SK-N-SH (cell line): ENCODE measurements around the gene BBIP1. TPM values are rescaled to one million over a fixed set of nuclear protein-coding genes. Genes with fewer than 3 reads are reported as not detected.

Experiments used
- CTCF ChIA-PET: fragments of 300-600, 350-600 bp; formaldehyde crosslinking; extraction: SDS; loops from one replicate; lab custom pipeline; 2021; lab: Yijun Ruan, JAX
- POLR2A ChIA-PET: fragments of 350-600 bp; sonication (Branson Sonifier 250); formaldehyde crosslinking; extraction: SDS; loops from one replicate; lab custom pipeline; 2020; ENCODE audit warnings: antibody characterized with exemption, inconsistent platforms; lab: Yijun Ruan, JAX
- DNase-seq: peaks from one replicate; pipeline ENCODE4 v3.0.0; 2012
- H2AFZ ChIP-seq: fragments of 200-600 bp; sonication (generic); 2 replicates; pipeline ENCODE4 v1.8.1; 2016; ENCODE audit warnings: antibody characterized with exemption, mild to moderate bottlenecking, low read depth
- H3F3A ChIP-seq: fragments of 200-600 bp; sonication (generic); replicated peaks from 2 replicates; pipeline ENCODE3; 2016; ENCODE audit warnings: antibody characterized with exemption, mild to moderate bottlenecking; ENCODE audit not compliant: insufficient read depth
- H3K27ac ChIP-seq, 2 experiments: fragments of 200-500 bp in 1 of 2; fragments of 200-600 bp in 1 of 2; sonication (Bioruptor generic) in 1 of 2; sonication (generic), shearing (Covaris generic) in 1 of 2; 2 replicates each; pipeline versions ENCODE4 v1.5.1 to v1.6.1; 2014 to 2016; ENCODE audit warnings: low read depth in 2 of 2, inconsistent platforms in 1 of 2, low read length in 1 of 2, mild to moderate bottlenecking in 1 of 2, mixed read lengths in 1 of 2
- H3K27me3 ChIP-seq: fragments of 200-600 bp; sonication (generic), shearing (Covaris generic); 2 replicates; pipeline ENCODE4 v1.6.1; 2016; ENCODE audit warnings: mixed run types; ENCODE audit not compliant: insufficient read depth
- H3K36me3 ChIP-seq, 2 experiments: fragments of 200-500 bp in 1 of 2; fragments of 200-600 bp in 1 of 2; sonication (Bioruptor generic) in 1 of 2; sonication (generic) in 1 of 2; replicated peaks in 1 of 2; 2 replicates each; pipeline versions ENCODE3 to v1.5.1; 2014 to 2016; ENCODE audit warnings: low read length in 1 of 2, mild to moderate bottlenecking in 1 of 2; ENCODE audit not compliant: insufficient read depth in 2 of 2, control insufficient read depth in 1 of 2
- H3K4me1 ChIP-seq, 2 experiments: fragments of 200-500 bp in 1 of 2; fragments of 200-600 bp in 1 of 2; sonication (Bioruptor generic) in 1 of 2; sonication (generic), shearing (Covaris generic) in 1 of 2; 2 replicates each; pipeline versions ENCODE4 v1.5.1 to v1.6.1; 2014 to 2016; ENCODE audit warnings: low read depth in 1 of 2, low read length in 1 of 2, mixed run types in 1 of 2; ENCODE audit not compliant: insufficient read depth in 2 of 2, control insufficient read depth in 1 of 2
- H3K4me2 ChIP-seq: fragments of 200-600 bp; sonication (generic), shearing (Covaris generic); 2 replicates; pipeline ENCODE4 v1.6.1; 2017; ENCODE audit warnings: mixed run types
- H3K4me3 ChIP-seq, 2 experiments: fragments of 200-500 bp in 1 of 2; fragments of 200-600 bp in 1 of 2; sonication (Bioruptor generic) in 1 of 2; sonication (generic), shearing (Covaris generic) in 1 of 2; 2 replicates each; pipeline versions ENCODE4 v1.5.1 to v1.8.1; 2014 to 2016; ENCODE audit warnings: low read depth in 2 of 2, inconsistent platforms in 1 of 2, low read length in 1 of 2, mild to moderate bottlenecking in 1 of 2, mixed read lengths in 1 of 2, moderate library complexity in 1 of 2
- H3K79me2 ChIP-seq: fragments of 200-600 bp; sonication (generic); 2 replicates; pipeline ENCODE4 v1.8.1; 2017; ENCODE audit warnings: mild to moderate bottlenecking; ENCODE audit not compliant: insufficient read depth
- H3K9ac ChIP-seq: fragments of 200-600 bp; sonication (generic); 2 replicates; pipeline ENCODE4 v1.6.1; 2017; ENCODE audit warnings: mixed run types
- H3K9me2 ChIP-seq: fragments of 200-600 bp; sonication (generic); 2 replicates; pipeline ENCODE4 v1.6.1; 2017; ENCODE audit warnings: mixed run types
- H3K9me3 ChIP-seq: fragments of 200-600 bp; sonication (generic); 2 replicates; pipeline ENCODE4 v1.6.1; 2017; ENCODE audit warnings: mixed run types, mild to moderate bottlenecking, moderate library complexity
- H4K20me1 ChIP-seq: fragments of 200-600 bp; sonication (generic); 2 replicates; pipeline ENCODE4 v1.6.1; 2017; ENCODE audit warnings: mild to moderate bottlenecking, mixed run types; ENCODE audit not compliant: insufficient read depth
- EP300 ChIP-seq, 2 experiments: IDR thresholded peaks; 2 replicates each; pipeline versions ENCODE4 v1.4.0 to v1.6.1; 2012; ENCODE audit warnings: borderline replicate concordance in 1 of 2, low read depth in 1 of 2, low read length in 1 of 2
- FOXM1 ChIP-seq: IDR thresholded peaks from 2 replicates; pipeline ENCODE4 v1.4.0; 2012; ENCODE audit warnings: low read depth, mild to moderate bottlenecking
- IRF3 ChIP-seq: fragments of 150-350 bp; IDR thresholded peaks from 2 replicates; pipeline ENCODE4 v1.6.1; 2016; ENCODE audit warnings: mild to moderate bottlenecking, low read depth, low read length
- JUND ChIP-seq: IDR thresholded peaks from 2 replicates; pipeline ENCODE4 v1.4.0; 2012
- MEF2A ChIP-seq: IDR thresholded peaks from 2 replicates; pipeline ENCODE4 v1.4.0; 2012; ENCODE audit warnings: low read depth, borderline replicate concordance
- MXI1 ChIP-seq: IDR thresholded peaks from 2 replicates; pipeline ENCODE4 v1.6.1; 2012; ENCODE audit warnings: mild to moderate bottlenecking, low read depth, low read length, improper control_type of control experiment
- NFIC ChIP-seq: IDR thresholded peaks from 2 replicates; pipeline ENCODE4 v1.4.0; 2012; ENCODE audit warnings: borderline replicate concordance
- PBX3 ChIP-seq: IDR thresholded peaks from 2 replicates; pipeline ENCODE4; 2012
- POLR2AphosphoS5 ChIP-seq: IDR thresholded peaks from 2 replicates; pipeline ENCODE4 v1.6.1; 2012; ENCODE audit warnings: low read depth, low read length
- RAD21 ChIP-seq: IDR thresholded peaks from 2 replicates; pipeline ENCODE4 v1.6.1; 2012; ENCODE audit warnings: mild to moderate bottlenecking, low read length
- REST ChIP-seq: IDR thresholded peaks from 2 replicates; pipeline ENCODE4 v1.6.1; 2012; ENCODE audit warnings: mild to moderate bottlenecking, low read depth, low read length, moderate library complexity
- RXRA ChIP-seq: IDR thresholded peaks from 2 replicates; pipeline ENCODE4 v1.4.0; 2012; ENCODE audit warnings: low read depth, mild to moderate bottlenecking, borderline replicate concordance
- SIN3A ChIP-seq: IDR thresholded peaks from 2 replicates; pipeline ENCODE4 v1.6.1; 2012; ENCODE audit warnings: low read depth, mild to moderate bottlenecking, low read length, moderate library complexity, borderline replicate concordance
- TAF1 ChIP-seq: IDR thresholded peaks from 2 replicates; pipeline ENCODE4 v1.6.1; 2012; ENCODE audit warnings: low read depth, mild to moderate bottlenecking, low read length, moderate library complexity, borderline replicate concordance
- TCF12 ChIP-seq: IDR thresholded peaks from 2 replicates; pipeline ENCODE4 v1.4.0; 2012
- USF1 ChIP-seq: IDR thresholded peaks from 2 replicates; pipeline ENCODE4 v1.4.0; 2012; ENCODE audit warnings: low read depth, borderline replicate concordance
- YY1 ChIP-seq: IDR thresholded peaks from 2 replicates; pipeline ENCODE4 v1.4.0; 2012; ENCODE audit warnings: low read depth, mild to moderate bottlenecking
- ZBTB33 ChIP-seq: IDR thresholded peaks from 2 replicates; pipeline ENCODE4 v1.4.0; 2012; ENCODE audit warnings: low read depth, borderline replicate concordance
- WGBS: methylation state at CpG from one replicate; pipeline ENCODE4 v1.1.6; 2017; ENCODE audit warnings: low lambda C conversion rate; 5-methylcytosine and 5-hydroxymethylcytosine counted together
- polyA plus RNA-seq, 3 experiments: library from polyadenylated mRNA; depleted of rRNA; stranded (reverse); fragments of >200 nt; gene quantifications; 2 replicates each; pipeline ENCODE4 v1.2.3, GENCODE V29; 2012

Gene BBIP1
- polyA plus RNA-seq, 1 of the 3 experiments (the other 2 are of a cell fraction), result 16.2 TPM

GRCh38 chr10:110885932-110886674 lies 32.9 kb downstream of the BBIP1 start:
- 64% methylated on average over 5 of the region's 5 CpGs for WGBS
- no peak overlapping the region for H2AFZ ChIP-seq
- POLR2A ChIA-PET, result no interaction called here
- H3K36me3 ChIP-seq, result peaks cover 73 to 90% of the 10 kb centered on the region in 2 experiments
- no peaks in the 10 kb centered on the region for H3K27me3 ChIP-seq
- H4K20me1 ChIP-seq, result no peaks in the 10 kb centered on the region
- H3K9me2 ChIP-seq, result no peaks in the 10 kb centered on the region
- no peak overlapping the region for H3K9ac ChIP-seq
- H3F3A ChIP-seq, result peaks cover 4% of the 10 kb centered on the region
- TF ChIP-seq IRF3 (no peak), USF1 (no peak), JUND (no peak), MEF2A (no peak), MXI1 (no peak), SIN3A (no peak), REST (no peak), RXRA (no peak), TAF1 (no peak), YY1 (no peak), PBX3 (no peak), RAD21 (no peak), FOXM1 (no peak), TCF12 (no peak), POLR2AphosphoS5 (no peak), ZBTB33 (no peak), NFIC (no peak), EP300 (IDR thresholded peaks at IDR 0.05; ENCODE audit: borderline replicate concordance in 1 of 2, low read depth in 1 of 2, low read length in 1 of 2) (no peak)
- no peak for DNase-seq
- H3K4me1 ChIP-seq, result no peaks in the 10 kb centered on the region; a peak in 2 of 4 replicates
- H3K27ac ChIP-seq, result no peak overlapping the region
- H3K4me3 ChIP-seq, result no peak overlapping the region
- H3K4me2 ChIP-seq, result no peak overlapping the region
- CTCF ChIA-PET, result interaction anchor here (1.0 to 2.2 kb wide), 4 partner anchors 7 to 137 kb away, joined by 3 to 7 read pairs (median 4); no protein-coding TSS in a partner anchor
- no peaks in the 10 kb centered on the region for H3K79me2 ChIP-seq
- no peaks in the 10 kb centered on the region for H3K9me3 ChIP-seq
